T-helper 2 cell (primary cell): ENCODE data around the gene HSPA1A.
A peak's percentile ranks its signal among the peaks of the same experiment; 100 is the strongest.
"Not testable (repeated sequence)": the region's sequence is repeated elsewhere in the genome, so short reads cannot be mapped to it uniquely, and the experiment has no call there.

ENCODE experiments used
- DNase-seq, 5 experiments: peaks; one replicate each; pipeline versions ENCODE4 v3.0.0 to v3.0.0-alpha.2; 2012 to 2022

The HSPA1A gene

GRCh38 chr6:31781244-31782125 lies 33.9 kb upstream of the HSPA1A start:
- DNase-seq, result no peak

- DNase-seq, result no peak
Observed at GRCh38 chr6:31782126-31782855, 33.1 kb upstream of the HSPA1A start.

- DNase-seq, result no peak
Observed at GRCh38 chr6:31784098-31784925, 31.0 kb upstream of the HSPA1A start.

GRCh38 chr6:31785475-31785874 lies 29.9 kb upstream of the HSPA1A start:
- no peak for DNase-seq

GRCh38 chr6:31791324-31792089 lies 23.8 kb upstream of the HSPA1A start:
- no peak for DNase-seq

GRCh38 chr6:31792090-31792374 lies 23.3 kb upstream of the HSPA1A start:
- no peak for DNase-seq

GRCh38 chr6:31792761-31793171 lies 22.6 kb upstream of the HSPA1A start:
- no peak for DNase-seq

- not testable (repeated sequence) for DNase-seq
Observed at GRCh38 chr6:31793927-31794245, 21.5 kb upstream of the HSPA1A start.

GRCh38 chr6:31794294-31794865 lies 21.0 kb upstream of the HSPA1A start:
- DNase-seq, result peak in 1 of 5 experiments; percentile 40

GRCh38 chr6:31794866-31795615 lies 20.3 kb upstream of the HSPA1A start:
- DNase-seq, result peak in 1 of 5 experiments; percentile 13

- DNase-seq, result peak; percentile 64 to 88 (median 77)
Observed at GRCh38 chr6:31795616-31796298, 19.6 kb upstream of the HSPA1A start, which contains the start of gene VARS1. TSS of gene VARS1 (minus strand) at chr6:31795752. CDS start at chr6:31795217, 535 bp downstream.

- no peak for DNase-seq
Observed at GRCh38 chr6:31796993-31797385, 18.4 kb upstream of the HSPA1A start.

- peak in 2 of 5 experiments; percentile 24 to 88 for DNase-seq
Observed at GRCh38 chr6:31797588-31797987, 17.8 kb upstream of the HSPA1A start.

GRCh38 chr6:31799781-31800180 lies 15.6 kb upstream of the HSPA1A start:
- DNase-seq, result no peak

GRCh38 chr6:31801031-31801927 lies 14.1 kb upstream of the HSPA1A start:
- DNase-seq, result not testable (repeated sequence)

- DNase-seq, result peak in 1 of 5 experiments; percentile 24
Observed at GRCh38 chr6:31805939-31806469, 9.3 kb upstream of the HSPA1A start.

- peak; percentile 91 to 97 (median 97) for DNase-seq
Observed at GRCh38 chr6:31806470-31807272, 8.7 kb upstream of the HSPA1A start, which contains the start of gene LSM2. TSS of gene LSM2 (minus strand) at chr6:31806966. CDS start at chr6:31806757, 209 bp downstream.

GRCh38 chr6:31808599-31808998 lies 6.7 kb upstream of the HSPA1A start:
- not testable (repeated sequence) for DNase-seq
